Fibroblast of gingiva (primary cell): ENCODE results near the gene MINAR1.

Experiments used
- DNase-seq: peaks from one replicate; pipeline ENCODE4 v3.0.0-alpha.2; 2011; ENCODE audit warnings: low read depth

MINAR1 gene

GRCh38 chr15:79430901-79431635, 1.1 kb upstream of the MINAR1 start:
- DNase-seq: no peak

DNA sequence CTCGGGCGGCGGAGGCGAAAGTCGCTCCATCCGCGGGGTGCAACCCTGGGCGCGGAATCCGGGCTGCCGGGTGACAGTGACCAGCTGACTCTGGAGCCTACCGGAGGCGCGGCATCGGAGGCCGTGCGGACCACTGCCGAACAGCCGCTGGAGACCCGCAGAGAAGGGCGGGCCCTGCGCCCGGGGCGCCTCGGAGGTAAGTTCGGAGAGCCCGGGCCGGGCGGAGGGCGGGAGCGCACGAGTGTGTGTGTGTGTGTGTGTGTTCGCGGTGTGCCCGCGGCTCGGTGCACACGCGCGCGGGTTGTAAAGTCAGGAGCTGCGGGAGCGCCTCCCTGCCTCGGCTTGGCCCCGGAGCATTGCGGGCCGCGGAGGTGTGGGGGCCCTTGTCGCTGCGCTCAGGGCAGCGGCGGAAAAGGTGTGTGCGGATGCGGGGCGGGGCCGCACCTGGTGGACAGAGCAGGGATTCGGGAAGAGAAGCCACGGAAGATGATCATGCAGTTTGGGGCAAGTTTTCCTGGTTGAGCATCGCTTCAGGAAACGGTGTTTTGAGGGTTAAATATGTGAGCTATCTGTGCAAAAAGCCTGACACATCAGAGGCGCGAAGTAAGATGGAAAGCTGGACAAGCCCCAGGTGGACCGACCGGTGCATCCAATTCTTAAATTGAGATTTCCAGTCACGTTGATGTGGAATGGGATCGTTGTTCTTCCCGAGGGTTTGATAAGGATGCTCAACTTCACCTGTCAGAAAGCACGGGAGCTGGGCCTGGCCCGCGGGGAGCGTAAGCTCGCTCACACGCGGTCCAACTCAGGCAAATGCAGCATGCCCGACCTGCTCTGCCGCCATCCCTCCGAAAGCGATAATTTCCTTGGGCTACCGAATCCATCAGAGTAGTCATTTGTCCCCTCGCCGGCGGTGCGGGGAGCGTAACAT, 474 bp downstream of the MINAR1 start:
- no peak for DNase-seq

GRCh38 chr15:79433276-79433990, 1.3 kb downstream of the MINAR1 start:
- DNase-seq: no peak

DNA sequence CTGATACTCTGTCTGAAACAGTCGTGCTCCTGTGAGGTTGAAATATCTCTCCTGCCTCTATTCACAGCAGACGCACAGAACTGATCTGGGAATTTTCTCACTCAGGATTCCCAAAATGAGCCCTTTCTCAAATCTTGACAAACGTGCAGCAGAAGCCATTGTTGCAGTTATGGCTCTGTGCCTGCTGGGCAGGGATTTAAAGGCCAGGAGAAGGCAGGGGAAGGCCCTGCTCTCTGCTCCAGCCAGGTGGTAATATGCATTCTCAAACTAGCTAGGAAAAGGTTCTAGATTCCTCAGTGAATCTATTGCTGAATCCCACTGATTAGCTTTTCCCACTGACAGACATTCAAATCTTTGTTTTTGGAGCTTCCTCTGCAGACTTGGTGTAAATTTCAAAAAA, 2.2 kb downstream of the MINAR1 start:
- no peak for DNase-seq

DNA sequence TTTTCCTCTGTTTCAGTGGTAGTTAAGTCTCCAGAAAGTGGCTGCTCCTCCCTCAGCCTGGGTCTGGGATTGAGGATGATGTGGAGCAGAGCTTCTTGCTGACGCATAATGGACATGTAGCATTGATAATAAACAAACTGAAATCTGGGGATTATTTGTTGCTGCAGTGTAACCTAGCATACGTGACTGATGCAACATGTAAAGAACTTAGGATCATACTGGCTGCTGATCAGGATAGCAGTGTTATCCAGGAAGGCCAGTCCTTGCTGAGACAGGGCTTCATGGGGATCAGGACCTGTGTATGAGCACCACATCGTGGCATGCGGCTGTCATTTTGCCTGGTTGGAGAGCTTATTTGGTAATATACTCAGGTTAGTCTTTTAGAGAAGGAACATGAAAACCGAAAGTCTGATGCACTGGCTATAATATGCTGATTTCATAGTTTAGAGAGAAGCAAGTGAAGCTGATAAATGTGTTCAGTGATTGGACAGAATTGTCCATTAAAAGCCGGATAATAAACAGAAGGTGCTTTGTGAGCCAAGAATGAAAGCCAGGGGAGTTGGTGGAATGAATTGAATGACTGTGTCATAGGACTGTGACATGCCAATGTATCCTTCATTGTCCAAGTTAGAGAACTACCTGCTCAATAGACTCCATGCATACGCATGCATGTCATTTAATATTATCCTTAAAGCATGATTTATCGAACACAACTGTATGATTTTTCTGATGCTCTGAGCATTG, 4.1 kb downstream of the MINAR1 start:
- no peak for DNase-seq

DNA sequence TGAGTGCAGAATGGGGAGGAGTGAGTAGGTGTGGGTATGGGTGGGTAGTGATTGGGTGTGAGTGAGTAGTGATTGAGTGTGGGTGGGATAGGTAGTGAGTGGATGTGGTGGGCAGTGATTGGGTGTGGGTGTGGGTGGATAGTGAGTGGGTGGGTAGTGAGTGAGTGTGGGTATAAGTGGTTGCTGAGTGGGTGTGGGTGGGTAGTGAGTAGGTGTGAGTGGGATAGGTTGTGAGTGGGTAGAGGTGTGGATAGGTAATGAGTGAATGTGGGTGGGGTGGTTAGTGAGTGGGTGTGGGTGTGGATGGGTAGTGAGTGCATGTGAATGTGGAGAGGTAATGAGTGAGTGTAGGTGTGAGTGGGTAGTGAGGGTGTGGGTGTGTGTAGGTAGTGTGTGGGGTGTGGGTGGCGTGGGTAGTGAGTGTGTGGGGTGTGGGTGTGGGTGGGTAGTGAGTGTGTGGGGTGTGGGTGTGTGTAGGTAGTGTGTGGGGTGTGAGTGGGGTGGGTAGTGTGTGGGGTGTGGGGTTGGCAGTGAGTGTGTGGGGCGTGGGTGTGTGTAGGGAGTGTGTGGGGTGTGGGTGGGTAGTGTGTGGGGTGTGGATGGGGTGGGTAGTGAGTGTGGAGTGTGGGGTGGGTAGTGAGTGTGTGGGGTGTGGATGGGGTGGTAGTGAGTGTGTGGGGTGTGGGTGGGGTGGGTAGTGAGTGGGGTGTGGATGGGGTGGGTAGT, 5.3 kb downstream of the MINAR1 start:
- DNase-seq: no peak

DNA sequence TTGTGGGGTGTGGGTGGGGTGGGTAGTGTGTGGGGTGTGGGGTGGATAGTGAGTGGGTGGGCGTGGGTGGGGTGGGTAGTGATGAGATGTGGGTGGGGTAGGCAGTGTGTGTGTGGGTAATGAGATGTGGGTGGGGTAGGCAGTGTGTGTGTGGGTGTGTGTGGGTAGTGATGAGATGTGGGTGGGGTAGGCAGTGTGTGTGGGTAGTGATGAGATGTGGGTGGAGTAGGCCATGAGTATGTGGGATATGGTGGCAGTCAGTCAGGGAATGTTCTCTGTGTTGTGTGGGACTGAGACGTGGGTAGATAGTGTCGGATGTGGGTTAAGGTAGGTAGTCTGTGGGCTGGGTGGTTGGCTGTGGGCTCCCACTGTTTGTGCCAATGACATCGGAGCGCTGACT, 7.1 kb downstream of the MINAR1 start:
- no peak for DNase-seq

DNA sequence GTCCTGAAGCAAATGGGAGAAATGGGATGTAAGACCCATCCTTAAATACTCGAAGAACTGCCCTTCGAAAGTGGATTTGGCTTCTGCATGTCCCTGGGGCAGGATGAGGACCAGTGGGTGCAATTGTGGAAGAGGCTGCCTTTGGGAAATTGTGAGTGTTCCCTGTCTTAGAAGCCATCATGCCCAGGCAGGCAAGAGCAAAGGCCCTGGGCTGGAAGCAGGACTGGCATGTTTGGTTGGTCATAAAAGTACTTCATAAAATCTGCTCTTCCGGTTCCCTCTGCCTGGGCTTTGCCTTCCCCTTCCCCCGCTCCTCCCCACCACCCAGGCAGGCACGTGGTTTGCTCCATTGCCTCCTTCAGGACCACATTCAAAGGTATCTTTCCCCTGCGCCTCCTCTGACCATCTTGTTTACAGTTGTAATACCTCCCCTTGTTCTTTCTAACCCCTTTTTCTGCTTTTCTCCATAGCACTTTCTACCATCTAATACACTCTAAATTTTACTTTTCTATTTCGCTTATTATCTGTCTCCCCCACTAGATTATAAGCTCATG, 8.3 kb downstream of the MINAR1 start:
- no peak for DNase-seq

DNA sequence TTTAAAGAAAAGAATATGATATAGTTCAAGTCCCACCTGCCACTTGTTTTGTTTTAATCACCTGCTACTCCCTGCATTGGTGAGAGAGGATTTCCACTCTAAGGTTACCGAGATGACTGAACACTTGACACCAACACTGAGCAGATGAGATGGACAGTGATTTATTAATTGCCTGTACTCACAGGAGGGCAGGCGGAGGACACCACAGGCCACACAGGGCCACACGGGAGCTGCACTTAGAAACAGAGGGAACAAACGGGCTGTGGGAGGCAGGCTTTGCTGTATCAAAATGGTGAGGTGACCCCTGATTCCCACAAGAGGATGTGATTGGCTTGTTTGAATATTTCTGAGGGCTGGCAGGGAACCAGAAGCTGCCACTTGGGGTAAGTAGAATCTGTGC, 10.8 kb downstream of the MINAR1 start:
- no peak for DNase-seq

DNA sequence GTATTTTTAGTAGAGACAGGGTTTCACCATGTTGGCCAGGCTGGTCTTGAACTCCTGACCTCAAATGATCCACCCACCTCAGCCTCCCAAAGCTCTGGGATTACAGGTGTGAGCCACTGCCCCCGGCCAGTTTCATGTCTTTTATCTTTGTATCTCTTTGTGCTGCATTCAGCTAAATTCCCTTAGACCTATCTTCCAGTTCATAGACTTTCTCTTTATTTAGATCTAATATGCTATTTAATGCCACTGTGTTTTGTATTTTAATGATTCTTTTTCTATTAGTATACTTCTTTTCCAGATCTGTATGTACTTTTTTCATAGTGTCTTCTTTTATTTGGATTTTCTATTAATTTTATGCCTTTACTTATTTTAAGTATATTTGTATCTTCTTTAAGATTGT, 14.9 kb downstream of the MINAR1 start:
- DNase-seq: no peak

- no peak for DNase-seq
Observed at GRCh38 chr15:79450648-79451047, 18.5 kb downstream of the MINAR1 start.

DNA sequence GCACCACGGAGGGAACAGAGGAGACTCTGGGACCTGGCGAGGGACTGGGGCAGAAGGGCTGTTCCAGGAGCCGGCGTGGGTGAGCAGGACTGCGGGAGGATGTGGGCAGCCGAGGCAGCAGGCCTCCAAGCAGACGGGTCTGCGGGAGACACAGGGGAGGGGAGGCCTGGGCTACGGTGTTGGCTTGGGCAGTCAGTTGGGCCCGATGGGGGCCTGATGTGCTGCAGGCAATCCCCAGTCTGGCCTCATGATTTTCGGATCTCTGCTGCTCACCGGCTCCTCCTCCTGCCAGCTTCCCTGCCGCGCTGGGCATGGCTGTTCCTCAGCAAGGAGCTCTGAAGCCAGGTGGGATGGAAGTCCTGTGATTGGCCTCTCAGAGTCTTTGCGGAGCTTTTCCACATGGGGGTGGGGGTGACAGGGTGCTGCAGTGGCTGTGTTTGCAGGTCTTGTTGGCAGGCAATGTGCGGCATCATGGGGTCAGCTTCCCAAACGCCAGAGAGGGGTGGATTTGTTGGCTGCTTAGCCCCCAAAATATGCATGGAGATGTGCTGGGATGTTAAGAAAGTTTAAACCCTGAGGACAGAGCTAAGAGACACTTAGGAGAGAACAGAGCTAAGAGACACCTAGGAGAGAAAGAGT, 19.3 kb downstream of the MINAR1 start:
- DNase-seq: no peak

DNA sequence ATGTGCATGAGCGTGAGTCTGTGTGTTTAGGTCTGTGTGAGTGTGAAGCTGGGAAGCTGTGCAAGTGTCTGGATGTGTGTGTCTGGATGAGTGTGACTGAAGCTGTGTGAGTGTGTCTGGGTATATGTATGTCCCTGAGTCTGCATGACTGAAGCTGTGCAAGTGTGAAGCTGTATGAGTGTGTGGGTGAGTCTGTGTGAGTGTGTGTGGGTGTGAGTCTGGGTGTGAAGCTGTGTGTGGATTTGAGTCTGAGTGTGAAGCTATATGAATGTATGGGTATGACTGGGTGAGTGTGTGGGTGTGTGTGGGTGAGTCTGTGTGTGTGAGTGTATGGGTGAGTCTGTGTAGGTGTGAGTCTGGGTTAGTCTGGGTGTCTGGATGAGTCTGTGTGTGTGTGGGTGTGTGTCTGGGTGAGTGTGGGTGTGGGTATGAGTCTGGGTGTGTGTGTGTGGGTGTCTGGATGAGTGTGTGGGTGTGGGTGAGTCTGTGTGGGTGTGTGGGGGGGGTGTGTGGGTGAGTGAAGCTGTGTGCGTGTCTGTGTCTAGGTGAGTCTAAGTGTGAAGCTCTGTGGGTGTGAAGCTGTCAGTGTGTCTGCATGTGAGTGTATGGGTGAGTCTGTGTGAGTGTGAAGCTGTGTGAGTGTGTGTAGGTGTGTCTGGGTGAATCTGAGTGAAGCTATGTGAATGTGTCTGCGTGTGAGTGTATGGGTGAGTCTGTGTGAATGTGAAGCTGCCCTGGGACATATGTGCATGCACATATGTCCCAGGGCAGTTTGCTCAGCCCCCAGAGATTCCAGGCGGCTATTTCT, 20.3 kb downstream of the MINAR1 start:
- no peak for DNase-seq

GRCh38 chr15:79453446-79453845, 21.3 kb downstream of the MINAR1 start:
- DNase-seq: no peak

GRCh38 chr15:79454063-79454462, 21.9 kb downstream of the MINAR1 start:
- no peak for DNase-seq

GRCh38 chr15:79455361-79455760, 23.2 kb downstream of the MINAR1 start:
- DNase-seq: no peak

GRCh38 chr15:79455943-79456342, 23.8 kb downstream of the MINAR1 start:
- no peak for DNase-seq

- no peak for DNase-seq
Observed at GRCh38 chr15:79458491-79458890, 26.4 kb downstream of the MINAR1 start.

DNA sequence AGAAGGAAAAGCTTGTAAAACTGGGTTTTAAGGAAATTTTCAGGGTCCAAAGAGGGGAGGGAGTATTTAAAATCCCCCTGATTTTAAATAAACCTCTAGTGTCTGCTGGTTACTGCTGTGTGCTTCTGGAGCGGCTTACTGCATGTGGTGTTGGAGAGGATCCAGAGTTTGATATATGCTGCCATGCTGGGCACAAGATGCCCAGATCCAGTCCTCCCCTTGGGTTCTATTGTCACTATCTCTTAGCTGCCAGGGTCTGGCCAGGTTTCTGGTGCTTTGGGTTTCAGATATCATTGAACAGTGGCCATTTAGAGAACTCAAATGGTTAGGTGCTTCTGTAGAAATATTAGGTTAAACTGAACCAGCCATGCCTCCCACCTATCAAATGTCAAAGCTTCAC, 27.5 kb downstream of the MINAR1 start:
- DNase-seq: no peak
